Activated CD4-positive, alpha-beta T cell treated with anti-CD3 and anti-CD28 coated beads, Interleukin-2, amount 50 U/mL, for 1 hour (primary cell): ENCODE measurements around the gene GOLIM4.

Source experiments
- DNase-seq: peaks from one replicate; pipeline ENCODE4 v3.0.0-alpha.2; 2020

GOLIM4 gene

GRCh38 chr3:168097381-168097780, 1.7 kb upstream of the GOLIM4 start:
- no peak for DNase-seq

- no peak for DNase-seq
These were observed 507 bp upstream of the GOLIM4 start for GRCh38 chr3:168096210-168096652.

GRCh38 chr3:168094877-168095610, 680 bp downstream of the GOLIM4 start:
- DNase-seq = no peak

- no peak for DNase-seq
These were observed 1.2 kb downstream of the GOLIM4 start for GRCh38 chr3:168094580-168094876.

GRCh38 chr3:168093790-168094189, 1.9 kb downstream of the GOLIM4 start:
- DNase-seq = no peak

GRCh38 chr3:168093229-168093628, 2.5 kb downstream of the GOLIM4 start:
- DNase-seq = no peak

GRCh38 chr3:168091941-168092340, 3.8 kb downstream of the GOLIM4 start:
- DNase-seq = no peak

- no peak for DNase-seq
These were observed 4.3 kb downstream of the GOLIM4 start for GRCh38 chr3:168091302-168091858.

GRCh38 chr3:168090306-168091085, 5.2 kb downstream of the GOLIM4 start:
- no peak for DNase-seq

GRCh38 chr3:168089179-168089771, 6.4 kb downstream of the GOLIM4 start:
- DNase-seq = no peak

GRCh38 chr3:168088106-168088720, 7.5 kb downstream of the GOLIM4 start:
- DNase-seq = no peak

- DNase-seq = no peak
These were observed 8.2 kb downstream of the GOLIM4 start for GRCh38 chr3:168087539-168087938.

GRCh38 chr3:168086541-168087260, 9.0 kb downstream of the GOLIM4 start:
- no peak for DNase-seq

- DNase-seq = no peak
These were observed 10.1 kb downstream of the GOLIM4 start for GRCh38 chr3:168085491-168086119.

- no peak for DNase-seq
These were observed 11.8 kb downstream of the GOLIM4 start for GRCh38 chr3:168083906-168084305.

GRCh38 chr3:168081856-168082255, 13.9 kb downstream of the GOLIM4 start:
- no peak for DNase-seq

- DNase-seq = no peak
These were observed 14.5 kb downstream of the GOLIM4 start for GRCh38 chr3:168081171-168081771.

- no peak for DNase-seq
These were observed 15.1 kb downstream of the GOLIM4 start for GRCh38 chr3:168080499-168081170.

GRCh38 chr3:168080022-168080421, 15.7 kb downstream of the GOLIM4 start:
- no peak for DNase-seq

GRCh38 chr3:168077091-168077490, 18.6 kb downstream of the GOLIM4 start:
- no peak for DNase-seq
